NCI-H146 treated with DMSO at 0.1 percent for 48 hours (cell line): ENCODE measurements around the gene PCED1B.
"Not testable (repeated sequence)": the region's sequence is repeated elsewhere in the genome, so short reads cannot be mapped to it uniquely, and the experiment has no call there.

Experiments
- DNase-seq: peaks from one replicate; lab custom pipeline; 2025; ENCODE audit not compliant: unreplicated experiment; lab: John Stamatoyannopoulos, UW

The PCED1B gene

DNA sequence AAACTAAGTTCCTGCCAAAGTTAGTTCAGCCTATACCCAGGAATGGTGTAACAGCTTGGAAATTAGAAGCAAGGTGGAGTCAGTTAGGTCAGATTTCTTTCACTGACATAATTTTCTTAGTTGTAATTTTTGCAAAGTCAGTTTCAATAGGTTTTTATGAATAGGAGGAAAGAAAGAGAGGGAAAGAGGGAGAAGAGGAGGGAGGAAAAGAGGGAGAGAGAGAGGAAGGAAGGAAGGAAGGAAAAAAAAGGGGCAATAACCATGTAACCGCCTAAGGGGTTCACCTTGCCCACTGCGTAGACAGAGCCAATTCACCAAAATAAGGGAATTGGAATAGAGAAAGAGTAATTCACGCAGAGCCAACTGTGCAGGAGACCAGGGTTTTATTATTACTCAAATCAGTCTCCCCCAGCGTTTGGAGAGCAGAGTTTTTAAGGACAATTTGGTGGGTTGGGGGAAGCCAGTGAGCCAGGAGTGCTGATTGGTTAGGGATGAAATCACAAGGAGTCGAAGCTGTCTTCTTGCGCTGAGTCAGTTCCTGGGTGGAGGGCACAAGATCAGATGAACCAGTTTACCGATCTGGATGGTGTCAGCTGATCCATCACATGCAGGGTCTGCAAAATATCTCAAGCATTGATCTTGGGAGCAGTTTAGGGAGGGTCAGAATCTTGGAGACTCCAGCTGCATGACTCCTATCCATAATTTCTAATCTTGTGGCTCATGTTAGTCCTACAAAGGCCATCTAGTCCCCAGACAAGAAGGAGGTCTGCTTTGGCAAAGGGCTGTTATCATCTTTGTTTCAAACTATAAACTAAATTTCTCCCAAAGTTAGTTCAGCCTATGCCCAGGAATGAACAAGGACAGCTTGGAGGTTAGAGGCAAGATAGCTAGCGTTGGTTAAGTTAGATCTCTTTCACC, 126.4 kb downstream of the PCED1B start:
- no peak for DNase-seq

DNA sequence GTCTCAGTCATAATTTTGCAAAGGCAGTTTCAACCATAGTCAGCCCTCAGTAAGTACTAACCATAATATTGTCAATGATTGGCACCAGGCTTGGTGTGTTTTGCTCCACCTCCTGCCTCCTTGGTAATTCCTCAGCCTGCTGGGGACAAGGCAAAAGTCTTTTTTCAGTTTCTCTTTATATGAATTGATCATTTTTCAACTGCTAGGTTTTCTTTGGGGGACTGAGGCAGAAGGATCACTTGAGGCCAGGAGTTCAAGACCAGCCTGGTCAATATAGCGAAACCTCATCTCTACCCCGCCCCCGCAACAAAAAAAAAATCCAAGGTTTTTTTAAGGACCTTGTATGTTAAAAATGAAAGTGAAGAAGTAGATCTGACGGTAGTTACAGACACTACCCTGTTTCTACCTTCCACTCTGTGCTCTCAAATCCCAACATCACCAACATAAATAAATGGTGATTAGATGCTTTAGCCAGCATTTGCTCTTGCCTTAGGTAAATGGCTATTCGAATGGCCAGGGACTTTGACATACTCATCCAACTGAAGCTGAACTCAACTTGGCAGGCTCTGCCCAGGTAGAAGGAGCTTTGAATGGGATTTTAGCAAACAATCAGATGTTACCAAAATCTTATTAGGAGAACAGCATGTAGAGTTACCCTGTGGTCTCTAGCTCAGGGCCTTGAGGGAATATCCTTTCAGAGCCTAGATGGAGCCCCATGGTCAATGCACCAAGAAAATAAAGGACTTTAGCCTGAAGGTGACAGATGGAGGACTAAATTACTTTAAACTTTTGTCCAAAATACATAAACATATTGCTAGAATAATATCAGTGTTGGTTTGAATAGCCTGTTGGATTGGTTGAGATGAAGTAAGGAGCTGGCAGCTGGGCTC, 127.3 kb downstream of the PCED1B start:
- no peak for DNase-seq

DNA sequence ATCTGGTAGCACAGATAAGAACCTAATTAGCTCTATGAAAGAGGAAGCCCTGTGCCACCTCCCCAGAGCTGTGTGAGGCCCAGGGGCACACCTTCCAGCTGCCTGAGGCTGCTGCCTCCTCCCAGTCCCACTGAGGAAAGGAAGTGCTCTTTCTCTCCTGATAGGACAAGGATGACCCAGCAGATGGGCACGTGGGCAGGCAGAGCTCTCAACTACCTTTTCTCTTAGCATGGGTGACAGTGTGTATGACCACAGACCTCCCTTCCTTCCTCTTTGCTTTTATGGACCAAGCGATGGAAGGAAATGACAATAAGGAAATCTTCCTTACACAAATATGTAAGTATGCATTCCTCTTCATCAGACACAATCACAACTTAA, 127.9 kb downstream of the PCED1B start:
- no peak for DNase-seq

DNA sequence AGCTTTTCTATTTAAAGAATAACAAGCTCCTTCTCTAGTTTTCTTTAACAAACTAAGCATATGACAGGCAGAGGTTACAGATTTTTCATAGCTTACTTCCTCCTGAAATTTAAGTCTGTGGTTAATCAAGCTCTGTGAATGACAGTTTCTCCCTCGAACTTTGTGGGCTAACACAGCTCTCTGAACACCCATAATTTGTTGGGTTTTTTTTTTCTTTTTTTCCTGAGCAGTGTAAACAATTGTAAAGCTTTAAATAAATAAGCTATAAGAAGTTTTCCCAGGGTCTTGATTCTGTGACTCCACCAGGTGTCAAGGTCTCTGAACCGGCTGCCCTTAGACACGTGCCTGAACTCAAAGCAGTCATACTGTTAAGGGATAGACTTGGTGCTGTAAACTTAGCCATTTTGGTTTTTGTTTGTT, 128.4 kb downstream of the PCED1B start:
- no peak for DNase-seq

GRCh38 chr12:47209014-47209413, 129.6 kb downstream of the PCED1B start:
- DNase-seq, result no peak

DNA sequence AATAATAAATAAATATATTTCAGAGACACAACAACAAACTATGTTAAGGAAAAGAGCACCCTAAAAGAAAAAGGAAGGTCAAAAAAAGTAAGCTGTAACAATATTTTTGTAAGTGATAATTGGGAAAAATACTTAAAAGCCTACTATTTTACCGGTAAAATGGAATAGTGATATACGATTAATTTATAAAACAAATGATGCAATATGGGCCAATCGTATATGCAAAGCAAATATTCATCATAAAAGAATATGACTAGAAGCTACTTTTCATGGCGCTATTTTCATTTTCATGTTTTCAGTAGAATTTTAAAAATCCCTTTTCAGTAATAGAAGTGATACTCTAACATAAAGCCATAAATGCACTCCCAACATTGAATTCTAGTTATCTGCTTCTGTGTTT, 131.4 kb downstream of the PCED1B start:
- no peak for DNase-seq

- DNase-seq, result no peak
Observed at GRCh38 chr12:47212701-47213039, 133.2 kb downstream of the PCED1B start.

GRCh38 chr12:47213396-47213795, 134.0 kb downstream of the PCED1B start:
- DNase-seq, result no peak

DNA sequence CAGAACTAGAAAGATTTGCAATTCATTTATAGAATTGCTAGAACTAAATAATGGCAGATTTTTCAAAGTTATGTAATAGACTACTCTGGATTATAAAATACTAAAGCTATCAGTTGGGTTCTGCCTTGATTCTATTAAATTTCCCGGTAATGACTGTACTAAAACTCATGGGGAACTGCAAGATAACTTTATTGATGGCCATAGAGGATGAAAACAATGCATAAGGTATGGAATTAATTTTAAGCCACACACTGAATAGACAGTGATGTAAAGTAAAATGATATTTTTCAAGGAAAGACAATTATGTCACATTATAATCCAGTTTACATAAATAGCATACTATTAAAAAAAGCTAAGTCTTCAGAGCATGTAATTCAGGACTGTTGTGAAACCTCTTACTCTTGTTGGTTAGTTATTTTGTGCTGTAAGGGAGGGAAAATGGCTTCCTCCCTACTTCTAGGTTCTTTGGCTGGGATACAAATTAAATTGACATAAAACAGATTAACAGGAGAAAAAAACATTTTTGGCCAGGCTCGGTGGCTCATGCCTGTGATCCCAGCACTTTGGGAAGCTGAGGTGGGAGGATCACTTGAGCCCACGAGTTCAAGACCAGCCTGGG, 134.7 kb downstream of the PCED1B start:
- DNase-seq, result no peak

DNA sequence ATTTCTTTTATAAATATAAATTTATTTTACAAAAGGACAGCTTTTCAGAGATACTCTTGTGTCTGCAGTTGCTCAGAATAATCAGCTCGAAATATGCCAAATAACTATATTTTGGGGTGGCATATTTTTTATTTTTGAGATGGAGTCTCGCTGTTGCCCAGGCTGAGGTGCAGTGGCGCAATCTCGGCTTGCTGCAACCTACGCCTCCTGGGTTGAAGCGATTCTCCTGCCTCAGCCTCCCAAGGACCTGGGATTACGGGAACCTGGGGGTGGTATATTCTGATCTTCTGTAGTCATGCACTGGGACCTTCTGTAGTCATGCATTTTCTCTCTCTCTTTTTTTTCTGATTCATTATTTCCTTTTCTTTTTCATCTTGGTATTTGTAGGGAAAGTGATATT, 135.3 kb downstream of the PCED1B start:
- DNase-seq, result no peak

GRCh38 chr12:47216150-47216677, 136.8 kb downstream of the PCED1B start:
- DNase-seq, result no peak

DNA sequence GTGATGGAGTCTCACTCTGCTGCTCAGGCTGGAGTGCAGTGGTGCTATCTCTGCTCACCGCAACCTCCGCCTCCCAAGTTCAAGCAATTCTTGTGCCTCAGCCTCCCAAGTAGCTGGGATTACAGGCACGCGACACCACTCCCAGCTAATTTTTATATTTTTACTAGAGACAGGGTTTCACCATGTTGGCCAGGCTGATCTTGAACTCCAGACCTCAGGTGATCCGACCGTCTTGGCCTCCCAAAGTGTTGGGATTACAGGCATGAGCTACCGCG, 138.1 kb downstream of the PCED1B start:
- DNase-seq, result not testable (repeated sequence)

- DNase-seq, result no peak
Observed at GRCh38 chr12:47218191-47218654, 138.8 kb downstream of the PCED1B start.

GRCh38 chr12:47219243-47219642, 139.8 kb downstream of the PCED1B start:
- no peak for DNase-seq

- no peak for DNase-seq
Observed at GRCh38 chr12:47221256-47222023, 142.0 kb downstream of the PCED1B start.

GRCh38 chr12:47222520-47223030, 143.2 kb downstream of the PCED1B start:
- DNase-seq, result no peak

DNA sequence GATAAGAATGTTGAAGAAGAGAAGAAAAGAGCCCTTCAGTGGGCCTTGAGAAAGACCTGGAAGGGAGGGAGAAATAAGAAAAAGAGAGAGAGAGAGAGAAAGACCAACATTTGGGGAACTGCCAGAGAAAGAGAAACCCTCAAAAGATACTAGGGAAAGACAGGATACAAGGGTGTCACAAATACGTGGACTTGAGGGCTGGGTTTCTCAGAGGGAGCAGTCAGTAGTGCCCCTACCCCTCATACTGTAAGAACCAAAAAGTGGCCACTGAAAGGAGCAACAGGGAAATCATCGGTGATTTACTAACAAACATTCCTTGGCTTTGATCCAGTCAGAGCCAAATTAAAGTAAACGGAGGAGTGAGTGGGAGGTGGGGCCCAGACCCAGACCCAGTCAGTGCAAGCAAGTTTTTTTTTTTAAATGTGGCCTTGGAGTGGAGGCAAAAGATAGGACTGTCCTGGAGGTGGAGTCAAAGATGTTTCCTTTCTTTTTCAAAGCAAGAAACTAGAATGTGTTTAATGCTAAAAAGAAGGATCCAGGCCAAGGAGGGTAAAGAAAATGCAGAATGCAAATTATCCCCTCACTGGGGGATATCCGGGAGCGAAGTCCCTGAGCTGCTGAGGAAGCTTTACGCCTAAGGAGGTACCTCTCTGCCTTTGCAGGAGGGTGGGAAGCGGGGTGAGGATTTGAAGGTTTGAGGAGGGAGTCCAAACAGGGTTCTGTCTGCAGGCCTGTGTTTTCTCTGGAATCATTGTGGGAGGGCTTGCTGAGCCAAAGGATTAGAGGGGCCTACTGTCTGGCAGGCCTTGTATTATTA, 143.8 kb downstream of the PCED1B start:
- no peak for DNase-seq

- no peak for DNase-seq
Observed at GRCh38 chr12:47223848-47224213, 144.4 kb downstream of the PCED1B start.

DNA sequence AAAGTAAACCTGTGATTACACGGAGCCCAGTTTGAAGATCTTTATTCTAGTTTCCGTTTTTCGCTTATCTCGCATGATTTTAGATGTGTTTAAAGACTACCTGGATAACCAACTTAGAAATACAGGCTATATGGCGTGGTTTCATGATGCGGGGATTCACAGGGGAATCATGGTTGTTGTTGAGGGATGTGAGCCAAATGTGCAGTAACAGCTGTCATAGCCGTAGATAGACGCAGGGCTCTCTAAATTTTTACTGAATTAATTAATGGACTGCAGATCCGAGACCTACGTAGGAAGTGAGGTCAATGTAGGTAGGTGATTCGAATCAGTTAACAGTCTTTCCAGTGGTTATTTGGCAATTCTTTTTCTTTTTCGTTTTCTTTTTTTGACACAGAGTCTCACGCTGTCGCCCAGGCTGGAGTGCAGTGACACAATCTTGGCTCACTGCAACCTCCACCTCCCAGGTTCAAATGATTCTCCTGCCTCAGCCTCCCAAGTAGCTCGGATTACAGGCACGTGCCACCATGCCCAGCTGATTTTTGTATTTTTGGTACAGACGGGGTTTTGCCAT, 145.2 kb downstream of the PCED1B start:
- no peak for DNase-seq
